Posterior vena cava (tissue), 2 donors: Measurements from ENCODE around the gene SAG. TPM values are rescaled to one million over a fixed set of nuclear protein-coding genes. Genes with fewer than 3 reads are reported as not detected.
A peak's percentile ranks its signal among the peaks of the same experiment; 100 is the strongest.
"Not testable (repeated sequence)": the region's sequence is repeated elsewhere in the genome, so short reads cannot be mapped to it uniquely, and the experiment has no call there.

Experiments
- DNase-seq: peaks from one replicate; pipeline ENCODE4 v3.0.0-alpha.2; 2020; ENCODE audit warnings: low spot score
- intact Hi-C, 2 donors: fragments of 100-400 bp; cut with DNase I; formaldehyde crosslinking; loops; one replicate each; pipeline versions ENCODE4 v1.14.1 to v1.14.2; 2022 to 2023
- total RNA-seq, 2 donors: library from RNA; stranded (reverse); fragmentation: NEBNext Ultra II Directional; extraction: Animal tissue kit (Norgen Biotek cat#: 25700); gene quantifications; one replicate each; pipeline ENCODE4 v1.2.1, GENCODE V29; 2021
- donor health status: DM: yes; HTN: yes; CAD: no.
- donor health status: DM: yes; HTN: yes; CAD: no.

SAG gene
- total RNA-seq, 2 donors from 2014 or later, result not detected

- DNase-seq, result no peak
- intact Hi-C loops, result no loop called here
These were observed 17.6 kb downstream of the SAG start for GRCh38 chr2:233325256-233325655.

GRCh38 chr2:233325814-233326213, 18.2 kb downstream of the SAG start:
- DNase-seq, result no peak
- intact Hi-C loops, result no loop called here

- DNase-seq, result no peak
- intact Hi-C loops, result no loop called here
These were observed 18.9 kb downstream of the SAG start for GRCh38 chr2:233326500-233326899.

- intact Hi-C loops, result no loop called here
- DNase-seq, result no peak
These were observed 21.3 kb downstream of the SAG start for GRCh38 chr2:233328922-233329321.

- no peak for DNase-seq
- intact Hi-C loops, result no loop called here
These were observed 22.0 kb downstream of the SAG start for GRCh38 chr2:233329489-233330135.

- intact Hi-C loops, result no loop called here
- DNase-seq, result peak; percentile 89
These were observed 23.9 kb downstream of the SAG start for GRCh38 chr2:233331536-233331935.

- DNase-seq, result peak; percentile 55
- intact Hi-C loops, result no loop called here
These were observed 24.5 kb downstream of the SAG start for GRCh38 chr2:233332125-233332524.

- DNase-seq, result no peak
- intact Hi-C loops, result no loop called here
These were observed 27.3 kb downstream of the SAG start for GRCh38 chr2:233334915-233335314.

GRCh38 chr2:233336091-233336490, 28.5 kb downstream of the SAG start:
- DNase-seq, result peak; percentile 52
- intact Hi-C loops, result not testable (repeated sequence)

- intact Hi-C loops, result no loop called here
- DNase-seq, result no peak
These were observed 28.9 kb downstream of the SAG start for GRCh38 chr2:233336541-233336940.

- no peak for DNase-seq
- intact Hi-C loops, result no loop called here
These were observed 30.4 kb downstream of the SAG start for GRCh38 chr2:233338046-233338445.

- intact Hi-C loops, result no loop called here
- DNase-seq, result no peak
These were observed 31.3 kb downstream of the SAG start for GRCh38 chr2:233338812-233339368.

- intact Hi-C loops, result no loop called here
- no peak for DNase-seq
These were observed 31.8 kb downstream of the SAG start for GRCh38 chr2:233339427-233339826.

GRCh38 chr2:233341296-233341695, 33.7 kb downstream of the SAG start:
- intact Hi-C loops, result no loop called here
- no peak for DNase-seq

- no peak for DNase-seq
- intact Hi-C loops, result no loop called here
These were observed 34.7 kb downstream of the SAG start for GRCh38 chr2:233342301-233342700.

- intact Hi-C loops, result no loop called here
- DNase-seq, result no peak
These were observed 35.6 kb downstream of the SAG start for GRCh38 chr2:233343171-233343705.

GRCh38 chr2:233346376-233346775, 38.8 kb downstream of the SAG start:
- DNase-seq, result no peak

GRCh38 chr2:233346930-233347329, 39.3 kb downstream of the SAG start:
- intact Hi-C loops, result no loop called here
- DNase-seq, result no peak

More at GRCh38 chr2:233346376-233346775, 38.8 kb downstream of the SAG start:
- intact Hi-C loops, result no loop called here

GRCh38 chr2:233349005-233349998, 41.7 kb downstream of the SAG start:
- intact Hi-C loops, result no loop called here
- peak; percentile 38 for DNase-seq

- intact Hi-C loops, result loop anchor here (2.0 to 10.0 kb wide), 3 partner anchors 50 to 97 kb away; no protein-coding TSS in a partner anchor
- DNase-seq, result no peak
These were observed 43.1 kb downstream of the SAG start for GRCh38 chr2:233350708-233351107.
